AG04449 (cell line): ENCODE data around the gene KIAA0513.

Experiments
- CTCF ChIA-PET: fragments of 350-600 bp; formaldehyde crosslinking; extraction: SDS; loops from one replicate; lab custom pipeline; 2021; ENCODE audit warnings: antibody characterized with exemption; lab: Yijun Ruan, JAX
- POLR2A ChIA-PET: fragments of 400-600, 350-600 bp; formaldehyde crosslinking; extraction: SDS; loops from one replicate; lab custom pipeline; 2020; ENCODE audit warnings: antibody characterized with exemption, inconsistent platforms; lab: Yijun Ruan, JAX
- DNase-seq: peaks from one replicate; pipeline ENCODE4 v3.0.0-alpha.2; 2010; ENCODE audit warnings: low read depth, low spot score
- H3K4me3 ChIP-seq: 2 replicates; pipeline ENCODE4 v1.5.1; 2011; ENCODE audit warnings: low read depth, mild to moderate bottlenecking, control low read depth, low read length
- CTCF ChIP-seq: IDR thresholded peaks from one replicate; pipeline ENCODE4 v1.5.1; 2011; ENCODE audit warnings: mild to moderate bottlenecking, moderate library complexity, low read length, control low read depth, inconsistent platforms; ENCODE audit not compliant: insufficient read depth; ENCODE audit errors: missing control alignments

KIAA0513 gene

GRCh38 chr16:85110105-85110504 is 82.5 kb downstream of the KIAA0513 start:
- DNase-seq = no peak
- ChIA-PET CTCF (interaction anchor here (1.2 kb wide), 1 partner anchor 166 kb away, joined by 3 read pairs; no protein-coding TSS in a partner anchor), POLR2A (no interaction called here)
- no peak overlapping the region for H3K4me3 ChIP-seq
- no peak for TF ChIP-seq CTCF

GRCh38 chr16:85111184-85111583 is 83.6 kb downstream of the KIAA0513 start:
- no peak overlapping the region for H3K4me3 ChIP-seq
- DNase-seq = no peak
- POLR2A ChIA-PET = no interaction called here
- CTCF ChIA-PET = interaction anchor here (4.2 kb wide), 1 partner anchor 141 kb away, joined by 52 read pairs; no protein-coding TSS in a partner anchor
- TF ChIP-seq CTCF = no peak

GRCh38 chr16:85112364-85112763 is 84.8 kb downstream of the KIAA0513 start, which contains the start of gene CIBAR2:
Gene CIBAR2, minus strand, starts transcription at chr16:85112472. Its CDS starts 120 bp downstream, at chr16:85112352.
- ChIA-PET CTCF (interaction anchor here (1.0 to 4.6 kb wide), 7 partner anchors 9 to 504 kb away, joined by 3 to 63 read pairs (median 6); no protein-coding TSS in a partner anchor), POLR2A (no interaction called here)
- H3K4me3 ChIP-seq = no peak within 1 kb of the TSS
- no peak for TF ChIP-seq CTCF
- no peak for DNase-seq

- H3K4me3 ChIP-seq = no peak overlapping the region
- ChIA-PET POLR2A (no interaction called here), CTCF (interaction anchor here (0.7 to 4.6 kb wide), 13 partner anchors 10 to 503 kb away, joined by 3 to 63 read pairs (median 4); no protein-coding TSS in a partner anchor)
- DNase-seq = no peak
- TF ChIP-seq CTCF = no peak
These were observed 85.7 kb downstream of the KIAA0513 start for GRCh38 chr16:85113168-85113733.

GRCh38 chr16:85113913-85114312 is 86.3 kb downstream of the KIAA0513 start:
- no peak overlapping the region for H3K4me3 ChIP-seq
- CTCF ChIA-PET = interaction anchor here (0.9 to 4.6 kb wide), 25 partner anchors 9 to 602 kb away, joined by 3 to 63 read pairs (median 9); no protein-coding TSS in a partner anchor
- POLR2A ChIA-PET = no interaction called here
- TF ChIP-seq CTCF = no peak
- no peak for DNase-seq

GRCh38 chr16:85114909-85115567 is 87.4 kb downstream of the KIAA0513 start:
- no peak overlapping the region for H3K4me3 ChIP-seq
- POLR2A ChIA-PET = interaction anchor here (0.6 kb wide), 2 partner anchors 172 to 422 kb away, joined by 3 read pairs; no protein-coding TSS in a partner anchor
- no peak for DNase-seq
- CTCF ChIA-PET = interaction anchor here (0.5 to 4.6 kb wide), 100 partner anchors 10 to 604 kb away, joined by 3 to 63 read pairs (median 5); no protein-coding TSS in a partner anchor
- peak; percentile 99 for TF ChIP-seq CTCF
